Measurements from ENCODE around the gene ABCC10.

- TF ChIP-seq ZFP36 (IDR thresholded peaks at IDR 0.05; ENCODE audit: borderline replicate concordance, partially characterized antibody), result no peak
- TF ChIP-seq POLR2A (IDR thresholded peaks at IDR 0.05; ENCODE audit: low read length), result no peak
- TF ChIP-seq CBX2 (IDR thresholded peaks at IDR 0.05; ENCODE audit: borderline replicate concordance, low read depth), result no peak
- no peak for TF ChIP-seq RAD21 (conservative IDR thresholded peaks at IDR 0.05 in 1 of 2, IDR thresholded peaks at IDR 0.05 in 1 of 2)
Observed at GRCh38 chr6:43394982-43395381, 32.4 kb upstream of the ABCC10 start.
